Measurements from ENCODE around the gene FRMD1. TPM values are rescaled to one million over a fixed set of nuclear protein-coding genes. Genes with fewer than 3 reads are reported as not detected.

FRMD1 gene
- total and polyA plus RNA-seq, 2 of the 8 experiments (the other 6 are each of a cell fraction or from before 2014, with no cell fraction given), result 0.36 TPM; not detected in 1

DNA sequence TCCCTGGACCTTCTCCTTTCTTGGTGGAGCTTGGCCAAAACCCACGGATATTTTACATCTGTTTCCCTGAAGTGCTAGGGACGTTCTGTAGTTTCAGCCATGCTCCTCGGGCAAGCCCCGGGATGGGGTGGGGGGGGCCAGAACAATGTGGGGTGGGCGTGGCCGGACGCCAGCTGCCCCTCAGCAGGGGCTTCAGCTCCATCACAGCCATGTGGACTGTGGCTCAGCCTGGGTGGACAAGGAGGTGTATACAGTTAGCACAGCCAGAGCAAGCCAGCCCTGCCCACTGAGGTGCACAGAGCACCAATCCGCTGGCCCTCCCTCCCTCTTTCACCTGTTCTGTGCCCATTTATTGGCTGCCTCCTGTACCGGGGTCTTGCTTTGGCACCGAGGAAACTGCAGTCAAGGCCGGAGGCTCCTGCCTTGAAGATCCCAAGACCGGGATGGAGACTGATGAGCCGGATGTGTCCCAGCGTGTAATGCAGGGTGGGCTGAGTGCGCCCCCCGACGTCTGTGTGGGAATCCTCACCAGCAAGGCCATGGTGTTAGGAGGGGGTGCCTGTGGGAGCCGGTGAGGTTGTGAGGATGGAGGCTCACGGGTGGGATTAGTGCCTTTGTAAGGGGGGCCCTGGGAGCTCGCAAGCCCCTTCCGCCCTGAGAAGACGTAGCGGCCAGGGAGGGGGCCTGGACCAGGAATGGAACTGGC is 28.0 kb downstream of the FRMD1 start:
- no peak overlapping the region for H3K18ac ChIP-seq (ENCODE audit: extremely low read depth, low read length)
- no peak overlapping the region for H3K4me2 ChIP-seq (ENCODE audit: insufficient read depth in 1 of 2, low read depth in 2 of 2, low read length in 2 of 2)
- no peaks in the 10 kb centered on the region for H3K79me2 ChIP-seq (ENCODE audit: control insufficient read depth in 1 of 2, insufficient read depth in 2 of 2, low read length in 2 of 2)
- H3K23me2 ChIP-seq (ENCODE audit: low read depth, low read length), result no peaks in the 10 kb centered on the region
- no peak overlapping the region for H2AK5ac ChIP-seq (ENCODE audit: low read depth, low read length)
- no peaks in the 10 kb centered on the region; a peak in 3 of 7 replicates for H3K4me1 ChIP-seq (replicated peaks in 1 of 4; ENCODE audit: control insufficient read depth in 3 of 4, insufficient read depth in 4 of 4, low read length in 3 of 4)
- no peak overlapping the region for H2BK15ac ChIP-seq (ENCODE audit: low read length)
- H3K9me3 ChIP-seq (ENCODE audit: insufficient read depth in 2 of 2, low read depth in 1 of 2, low read length in 1 of 2), result no peaks in the 10 kb centered on the region
- no peak overlapping the region for H3K4me3 ChIP-seq (ENCODE audit: extremely low read depth in 1 of 4, insufficient read depth in 2 of 4, low read depth in 3 of 4, low read length in 4 of 4)
- no peak overlapping the region for H3K9ac ChIP-seq (replicated peaks in 1 of 4; ENCODE audit: extremely low read depth in 1 of 4, low read depth in 3 of 4, low read length in 3 of 4)
- H3K14ac ChIP-seq (ENCODE audit: insufficient read length), result no peak overlapping the region
- H4K91ac ChIP-seq (replicated peaks; ENCODE audit: insufficient read length, low read length), result no peak overlapping the region
- FAIRE-seq (no peak), DNase-seq (ENCODE audit: low read depth in 1 of 2, low spot score in 2 of 2) (no peak)
- no peaks in the 10 kb centered on the region; a peak in 1 of 8 replicates for H3K36me3 ChIP-seq (ENCODE audit: control insufficient read depth in 2 of 4, insufficient read depth in 4 of 4, low read length in 3 of 4)
- no peak overlapping the region for H3K23ac ChIP-seq (ENCODE audit: insufficient read length)
- H2BK20ac ChIP-seq (ENCODE audit: low read length), result no peak overlapping the region
- H3K4ac ChIP-seq (replicated peaks; ENCODE audit: insufficient read length, low read depth, low read length), result no peak overlapping the region
- ChIA-PET CTCF (ENCODE audit: partially characterized antibody) (interaction anchor here (0.7 to 1.2 kb wide), 6 partner anchors 9 to 115 kb away, joined by 3 to 6 read pairs (median 3); no protein-coding TSS in a partner anchor), POLR2A (ENCODE audit: partially characterized antibody) (no interaction called here)
- H2BK120ac ChIP-seq (replicated peaks; ENCODE audit: low read depth, low read length), result no peak overlapping the region
- H2AFZ ChIP-seq (ENCODE audit: low read length), result no peak overlapping the region
- no peaks in the 10 kb centered on the region for H3K79me1 ChIP-seq (ENCODE audit: low read depth, low read length)
- no peak overlapping the region for H3K56ac ChIP-seq (replicated peaks; ENCODE audit: insufficient read length, low read depth, low read length)
- WGBS, 2 experiments (ENCODE audit: extremely low coverage in 1 of 2, insufficient coverage in 1 of 2, insufficient read length in 1 of 2, insufficient replicate concordance in 2 of 2, low coverage in 1 of 2, low lambda C conversion rate in 2 of 2, missing lambda C conversion rate in 1 of 2), result 79% methylated on average over 22 of the region's 23 CpGs; no CpG with 5 or more reads in 1 of the 2 experiments
- H2BK5ac ChIP-seq (ENCODE audit: low read depth, low read length), result no peak overlapping the region
- H3K27me3 ChIP-seq (replicated peaks in 1 of 4; ENCODE audit: control insufficient read depth in 3 of 4, extremely low read depth in 1 of 4, insufficient read depth in 3 of 4, low read length in 3 of 4), result no peaks in the 10 kb centered on the region; a peak in 1 of 7 replicates
- H4K5ac ChIP-seq (ENCODE audit: insufficient read length, low read depth, low read length), result peak overlapping the region; percentile 23
- H4K8ac ChIP-seq (ENCODE audit: extremely low read depth, insufficient read depth, low read length), result peak overlapping the region; percentile 59; the same call in 1 of the 2 replicates
- H4K20me1 ChIP-seq (replicated peaks in 1 of 2; ENCODE audit: control insufficient read depth in 1 of 2, insufficient read depth in 2 of 2, low read length in 2 of 2), result no peaks in the 10 kb centered on the region
- H2BK12ac ChIP-seq (ENCODE audit: low read depth, low read length), result 0 out of 2 replicates have a peak overlapping the region, but pooled peaks have one; percentile 43
- peak; percentile 79 to 88 for TF ChIP-seq RAD21 (IDR thresholded peaks at IDR 0.05 in 1 of 2, conservative IDR thresholded peaks at IDR 0.05 in 1 of 2; ENCODE audit: low read depth in 2 of 2, low read length in 2 of 2)
- no peak for TF ChIP-seq SP4 (IDR thresholded peaks at IDR 0.05; ENCODE audit: low read length)
- TF ChIP-seq, protein P1, sequence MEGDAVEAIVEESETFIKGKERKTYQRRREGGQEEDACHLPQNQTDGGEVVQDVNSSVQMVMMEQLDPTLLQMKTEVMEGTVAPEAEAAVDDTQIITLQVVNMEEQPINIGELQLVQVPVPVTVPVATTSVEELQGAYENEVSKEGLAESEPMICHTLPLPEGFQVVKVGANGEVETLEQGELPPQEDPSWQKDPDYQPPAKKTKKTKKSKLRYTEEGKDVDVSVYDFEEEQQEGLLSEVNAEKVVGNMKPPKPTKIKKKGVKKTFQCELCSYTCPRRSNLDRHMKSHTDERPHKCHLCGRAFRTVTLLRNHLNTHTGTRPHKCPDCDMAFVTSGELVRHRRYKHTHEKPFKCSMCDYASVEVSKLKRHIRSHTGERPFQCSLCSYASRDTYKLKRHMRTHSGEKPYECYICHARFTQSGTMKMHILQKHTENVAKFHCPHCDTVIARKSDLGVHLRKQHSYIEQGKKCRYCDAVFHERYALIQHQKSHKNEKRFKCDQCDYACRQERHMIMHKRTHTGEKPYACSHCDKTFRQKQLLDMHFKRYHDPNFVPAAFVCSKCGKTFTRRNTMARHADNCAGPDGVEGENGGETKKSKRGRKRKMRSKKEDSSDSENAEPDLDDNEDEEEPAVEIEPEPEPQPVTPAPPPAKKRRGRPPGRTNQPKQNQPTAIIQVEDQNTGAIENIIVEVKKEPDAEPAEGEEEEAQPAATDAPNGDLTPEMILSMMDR (IDR thresholded peaks at IDR 0.05; ENCODE audit: control extremely low read depth in 1 of 3, insufficient read depth in 1 of 3, low read depth in 1 of 3, low read length in 3 of 3), result peak in 2 of 3 experiments; percentile 59 to 67; a peak in 3 of 4 replicates
- H3K27ac ChIP-seq (ENCODE audit: low read depth, low read length), result no peak overlapping the region
